ENCODE results near the gene COPA.

GRCh38 chr1:160239582-160240299, 103.3 kb downstream of the COPA start:
- no peak for TF ChIP-seq CTCF (conservative IDR thresholded peaks at IDR 0.05; ENCODE audit: low read depth, low read length)
- TF ChIP-seq EZH2 (IDR thresholded peaks at IDR 0.05; ENCODE audit: low read length, unreplicated experiment): no peak
- TF ChIP-seq EZH2phosphoT487 (IDR thresholded peaks at IDR 0.05; ENCODE audit: borderline replicate concordance, low read length): no peak
